ENCODE measurements around the gene ZNF581.

The ZNF581 gene

DNA sequence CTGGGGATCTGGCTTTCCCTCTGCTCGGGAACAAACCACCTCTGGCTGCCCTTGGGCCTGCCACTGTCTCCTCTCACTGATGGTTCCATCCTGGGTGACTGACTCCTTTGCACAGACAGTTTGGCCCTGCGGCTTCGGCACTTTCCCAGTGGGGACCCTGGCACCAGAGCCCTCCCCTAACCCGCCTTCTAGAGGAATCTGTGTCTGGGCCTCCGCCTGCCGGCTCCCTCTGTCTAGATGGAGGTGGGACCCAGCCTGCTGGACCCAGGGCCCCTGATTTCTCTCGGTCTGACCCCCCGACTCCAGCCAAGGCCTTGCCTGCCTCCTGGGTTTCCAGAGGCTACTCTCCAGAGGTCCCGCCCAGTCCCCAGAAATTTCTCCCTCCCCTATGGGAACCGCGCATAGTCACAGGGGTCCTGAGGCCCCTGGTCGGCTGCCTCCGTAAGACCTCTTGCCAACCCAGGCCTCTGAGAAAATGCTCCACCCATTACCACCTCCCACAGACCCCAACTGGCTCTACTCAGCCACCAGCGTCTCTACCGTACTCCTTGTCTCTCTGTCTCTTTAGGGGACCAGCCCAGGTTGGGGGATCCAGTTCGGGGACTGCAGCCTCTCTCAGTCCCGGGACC is 7.3 kb downstream of the ZNF581 start:
- DNase-seq, result no peak

DNA sequence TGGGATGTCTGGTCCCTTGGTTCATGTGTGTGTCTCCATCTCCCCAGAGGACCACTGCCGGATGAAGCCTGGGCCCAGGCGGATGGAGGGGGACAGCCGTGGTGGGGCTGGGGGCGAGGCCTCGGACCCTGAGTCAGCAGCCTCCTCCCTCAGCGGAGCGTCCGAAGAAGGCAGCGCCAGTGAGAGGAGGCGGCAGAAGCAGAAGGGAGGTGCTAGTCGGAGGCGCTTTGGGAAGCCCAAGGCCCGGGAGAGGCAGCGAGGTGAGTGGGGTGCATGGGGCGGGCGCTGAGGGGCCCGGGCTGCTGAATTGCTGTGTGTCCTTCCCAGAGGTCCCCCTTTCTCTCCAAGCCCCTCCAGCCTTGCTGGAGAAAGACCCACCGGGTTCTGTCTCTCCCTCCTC is 7.8 kb downstream of the ZNF581 start:
- no peak for DNase-seq

DNA sequence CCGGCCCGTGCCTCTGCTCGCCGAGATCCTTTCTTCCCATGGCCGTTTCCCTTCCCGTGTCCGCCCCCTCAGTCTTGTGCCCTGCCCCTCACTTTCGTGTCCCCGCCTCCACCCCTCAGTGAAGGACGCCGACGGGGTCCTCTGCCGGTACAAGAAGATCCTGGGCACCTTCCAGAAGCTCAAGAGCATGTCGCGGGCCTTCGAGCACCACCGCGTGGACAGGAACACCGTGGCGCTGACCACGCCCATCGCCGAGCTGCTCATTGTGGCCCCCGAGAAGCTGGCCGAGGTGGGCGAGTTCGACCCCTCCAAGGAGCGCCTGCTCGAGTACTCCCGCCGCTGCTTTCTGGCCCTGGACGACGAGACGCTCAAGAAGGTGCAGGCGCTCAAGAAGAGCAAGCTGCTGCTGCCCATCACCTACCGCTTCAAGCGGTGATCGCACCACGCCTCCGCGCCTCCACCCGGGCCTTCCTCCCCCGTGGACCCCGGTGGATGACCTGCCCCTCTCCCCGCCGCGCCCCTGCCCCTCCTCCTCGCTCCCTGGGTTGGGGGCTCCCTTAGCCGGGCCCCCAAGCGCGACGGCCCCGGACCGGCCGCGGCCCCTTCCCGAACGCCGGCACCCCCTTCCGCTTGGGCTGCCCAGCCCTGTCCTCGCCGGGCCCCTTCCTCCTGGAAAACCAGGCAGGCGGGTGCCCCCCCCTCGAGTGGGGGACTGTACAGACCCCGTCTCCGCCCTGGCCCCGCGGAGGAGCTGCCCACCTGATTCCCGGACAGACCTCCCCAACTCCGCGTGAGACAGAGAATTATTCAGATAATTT is 9.1 kb downstream of the ZNF581 start:
- DNase-seq, result no peak

DNA sequence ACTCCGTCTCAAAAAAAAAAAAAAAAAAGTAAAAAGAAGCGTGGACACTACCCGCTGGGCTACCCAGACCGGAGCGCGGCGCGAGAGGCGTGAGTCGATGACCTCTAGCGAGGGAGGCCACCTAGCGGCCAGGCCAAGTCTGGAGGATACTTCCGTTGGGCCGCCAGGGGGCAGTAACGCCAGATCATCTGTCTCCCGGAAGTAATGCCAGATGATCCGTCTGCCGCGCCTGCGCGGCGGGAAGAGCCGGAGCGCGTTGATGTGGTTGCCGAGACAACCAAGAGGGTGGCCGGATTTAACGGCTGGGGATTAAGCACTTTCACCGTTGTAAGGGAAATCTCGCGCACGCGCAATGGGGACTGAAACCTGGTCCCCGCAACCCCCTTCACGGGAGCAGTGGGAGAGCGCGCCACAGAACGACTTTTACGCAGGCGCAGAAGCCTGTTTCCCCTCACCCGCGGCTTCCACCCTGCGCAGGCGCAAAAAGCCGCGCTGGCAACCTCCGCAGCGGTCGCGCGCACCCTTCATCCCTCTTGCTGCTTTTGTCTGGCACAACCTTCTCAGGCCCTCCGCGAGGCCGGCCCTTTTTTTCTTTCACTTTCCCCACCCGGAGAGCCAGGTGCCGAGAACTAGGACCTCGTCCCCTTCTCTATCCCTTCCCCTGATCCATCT is 10.3 kb downstream of the ZNF581 start:
- DNase-seq, result peak; percentile 100

GRCh38 chr19:55654323-55654867 is 10.9 kb downstream of the ZNF581 start:
- peak; percentile 100 for DNase-seq

DNA sequence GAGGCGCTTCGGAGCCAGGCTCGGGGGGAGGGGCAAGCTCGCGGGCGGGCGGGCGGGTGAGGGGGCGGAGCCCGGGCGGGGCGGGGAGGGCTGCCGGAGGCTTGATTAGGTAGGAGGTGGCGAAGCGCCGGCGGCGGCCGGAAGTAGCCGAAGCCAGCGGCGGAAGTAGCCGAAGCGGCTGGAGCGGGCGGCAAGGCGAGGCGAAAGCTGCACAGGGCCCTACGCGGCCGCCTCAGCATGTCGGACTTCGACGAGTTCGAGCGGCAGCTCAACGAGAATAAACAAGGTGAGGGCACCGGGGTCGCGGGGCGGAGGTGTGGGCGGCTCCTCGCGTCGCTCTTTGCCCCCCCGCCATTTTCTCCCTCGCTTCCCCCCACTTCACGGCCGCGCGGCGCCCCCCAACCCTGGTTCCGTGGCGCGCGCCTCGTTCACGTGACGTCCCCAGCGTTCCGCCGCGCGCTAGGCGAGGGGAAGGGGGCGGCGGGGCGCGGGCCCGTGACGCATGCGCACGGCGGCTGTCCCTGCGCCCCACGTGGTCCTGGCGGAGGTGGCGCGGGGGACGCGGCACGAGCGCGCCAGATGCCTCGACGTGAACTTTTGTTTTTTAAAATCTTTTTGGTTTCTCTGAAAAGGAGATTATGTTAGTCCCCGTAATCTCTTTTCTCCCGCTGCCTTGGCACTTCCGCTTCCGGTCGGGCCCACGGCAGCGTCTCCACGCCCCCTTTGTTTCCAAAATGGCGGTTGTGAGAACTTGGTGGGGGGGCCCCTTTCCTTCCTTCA is 11.6 kb downstream of the ZNF581 start, which contains the start of gene U2AF2:
Gene U2AF2, plus strand, starts transcription at position 168 of the 780 bp plus-strand sequence. Its CDS starts 70 bp downstream, at position 238.
- peak; percentile 98 for DNase-seq

GRCh38 chr19:55655648-55656040 is 12.2 kb downstream of the ZNF581 start:
- DNase-seq, result no peak

GRCh38 chr19:55656552-55656951 is 13.1 kb downstream of the ZNF581 start:
- no peak for DNase-seq

DNA sequence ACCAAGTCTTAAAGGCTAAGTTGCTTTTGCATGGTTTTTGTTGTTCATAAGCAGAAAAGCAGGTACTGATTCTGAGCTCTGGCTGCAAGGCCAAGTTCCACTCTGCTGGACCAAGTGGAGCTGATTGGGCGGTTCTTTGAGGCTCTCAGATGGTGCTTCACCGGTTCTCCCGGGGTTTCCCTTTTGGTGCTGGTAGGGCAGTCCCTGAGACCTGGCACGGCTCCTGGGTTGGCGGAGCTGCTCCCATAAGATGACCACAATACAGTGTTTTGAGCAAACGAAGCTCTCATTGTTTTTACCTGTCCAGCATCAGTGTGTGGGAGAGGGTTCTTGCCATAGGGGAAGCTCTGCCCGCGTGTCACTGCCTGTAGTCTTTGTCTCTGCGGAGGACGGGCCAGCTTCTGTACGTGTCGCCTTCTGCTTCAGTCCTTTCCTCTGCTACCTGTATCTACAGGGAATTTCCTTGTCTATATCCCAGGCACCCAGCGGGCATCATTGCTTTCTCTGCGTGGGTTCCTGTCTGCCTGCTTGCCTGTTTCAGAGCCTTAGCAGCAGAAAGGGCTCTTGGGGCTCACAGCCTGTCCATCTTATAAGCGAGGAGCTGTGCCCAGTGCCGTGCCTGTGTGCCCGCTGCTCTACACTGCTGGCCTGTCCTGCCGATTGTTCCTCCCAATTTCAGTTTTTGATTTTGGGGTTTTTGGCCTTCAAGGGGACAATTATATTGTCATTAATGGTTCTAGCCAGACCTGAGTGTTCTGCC is 13.7 kb downstream of the ZNF581 start:
- no peak for DNase-seq

DNA sequence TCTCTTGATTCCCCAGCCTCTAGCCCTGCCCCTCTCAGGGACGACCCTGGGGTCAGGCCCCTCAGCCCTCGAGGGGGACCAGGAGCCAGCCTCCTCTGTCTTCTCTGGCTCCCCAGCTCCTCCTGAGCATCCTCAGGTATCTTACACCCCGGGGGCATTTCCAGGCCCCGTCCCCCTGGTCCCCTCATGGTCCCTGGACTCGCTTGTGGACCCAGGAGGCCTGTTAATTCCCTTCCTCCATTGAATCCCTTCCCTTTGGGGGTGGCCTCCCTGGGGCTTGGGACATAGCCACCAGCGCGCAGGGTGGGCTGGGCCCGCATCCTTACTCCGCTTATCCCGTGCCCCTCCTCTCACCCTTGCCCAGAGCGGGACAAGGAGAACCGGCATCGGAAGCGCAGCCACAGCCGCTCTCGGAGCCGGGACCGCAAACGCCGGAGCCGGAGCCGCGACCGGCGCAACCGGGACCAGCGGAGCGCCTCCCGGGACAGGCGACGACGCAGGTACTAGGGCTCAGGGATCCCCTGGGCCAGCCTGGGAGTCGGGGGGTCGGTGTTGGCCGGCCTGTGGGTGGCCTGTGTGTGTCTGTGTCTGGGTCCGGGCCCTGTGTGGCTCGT is 15.5 kb downstream of the ZNF581 start:
- no peak for DNase-seq

GRCh38 chr19:55659822-55660221 is 16.4 kb downstream of the ZNF581 start:
- DNase-seq, result no peak

DNA sequence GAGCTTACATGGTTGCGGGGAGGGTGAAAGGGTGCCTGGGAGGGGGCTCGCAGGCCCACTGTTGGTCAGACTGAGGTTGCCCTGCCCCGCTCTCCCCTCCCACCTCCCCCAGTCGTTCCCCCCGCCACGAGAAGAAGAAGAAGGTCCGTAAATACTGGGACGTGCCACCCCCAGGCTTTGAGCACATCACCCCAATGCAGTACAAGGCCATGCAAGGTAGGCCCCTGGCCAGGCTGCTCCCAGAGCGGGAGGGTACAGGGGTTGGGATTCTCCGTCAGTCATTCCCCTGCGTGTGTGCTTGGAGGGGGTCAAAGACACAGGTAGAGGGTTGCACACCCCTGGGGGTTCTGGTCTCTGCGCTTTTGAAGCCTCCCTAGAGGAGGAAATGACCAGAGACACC is 17.0 kb downstream of the ZNF581 start:
- no peak for DNase-seq

- DNase-seq, result no peak
Observed at GRCh38 chr19:55660991-55661390, 17.5 kb downstream of the ZNF581 start.

- DNase-seq, result no peak
Observed at GRCh38 chr19:55661826-55662225, 18.4 kb downstream of the ZNF581 start.

DNA sequence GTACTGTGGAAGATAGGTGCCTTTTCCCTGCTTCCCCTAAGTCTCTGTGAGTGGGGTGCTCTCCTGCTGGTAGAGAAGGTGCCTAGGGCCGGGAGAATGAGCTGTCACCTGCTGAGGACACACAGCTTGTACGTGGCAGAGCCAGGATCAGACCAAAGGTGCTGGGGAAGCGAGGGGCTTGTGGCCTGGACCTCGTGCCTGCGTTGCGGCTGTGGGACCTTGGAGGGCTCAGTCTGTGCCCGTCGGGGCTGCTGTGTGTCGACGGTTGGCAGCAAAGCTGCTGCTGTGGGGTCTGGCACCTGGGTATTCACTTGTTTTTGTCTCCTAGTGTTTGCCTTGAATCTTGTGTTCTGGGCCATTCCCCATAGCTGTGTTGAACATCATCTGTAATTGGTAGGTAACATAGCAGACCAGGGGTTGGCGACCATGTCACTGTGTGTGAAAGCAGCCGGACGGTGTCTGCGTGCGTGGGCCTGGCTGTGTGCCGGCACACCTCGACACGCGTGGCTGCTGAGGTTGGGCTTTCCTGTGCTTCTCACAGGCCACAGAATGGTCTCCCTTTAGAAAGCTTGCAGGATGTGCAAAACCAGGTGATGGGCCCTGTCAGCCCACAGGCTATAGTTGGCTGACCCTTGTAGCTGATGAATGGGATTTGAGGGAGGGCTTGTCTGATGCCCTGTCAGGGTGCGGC is 20.5 kb downstream of the ZNF581 start:
- no peak for DNase-seq

GRCh38 chr19:55666343-55667005 is 23.0 kb downstream of the ZNF581 start:
- DNase-seq, result no peak

DNA sequence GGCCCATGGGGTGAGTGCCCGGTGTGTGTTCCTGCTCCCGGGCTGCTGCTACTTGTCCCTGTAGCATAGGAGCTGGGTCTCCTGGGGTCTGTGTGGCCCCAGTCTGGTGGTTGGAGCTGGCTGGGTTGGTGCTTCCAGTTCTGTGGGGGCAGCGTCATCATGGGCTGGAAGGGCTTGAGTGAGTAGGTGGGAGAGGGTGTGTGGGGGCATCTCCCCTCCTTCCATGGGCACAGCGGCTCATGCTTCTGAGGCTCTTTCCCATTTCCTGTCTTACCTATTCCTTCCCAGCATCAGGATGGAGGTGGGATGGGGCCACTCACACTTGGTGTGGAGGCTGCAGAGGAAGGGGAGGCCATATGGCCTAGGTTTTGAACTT is 23.5 kb downstream of the ZNF581 start:
- no peak for DNase-seq

- no peak for DNase-seq
Observed at GRCh38 chr19:55667511-55667910, 24.1 kb downstream of the ZNF581 start.

- no peak for DNase-seq
Observed at GRCh38 chr19:55667958-55668357, 24.5 kb downstream of the ZNF581 start.

All from effector CD4-positive, alpha-beta T cell (primary cell).